NCI-H146 (cell line): ENCODE measurements around the gene FLT3.

Experiments used
- DNase-seq: peaks from one replicate; lab custom pipeline; 2025; lab: John Stamatoyannopoulos, UW

Gene FLT3

GRCh38 chr13:28001837-28002473 lies 98.4 kb downstream of the FLT3 start:
- DNase-seq = no peak

- DNase-seq = no peak
These were observed 99.3 kb downstream of the FLT3 start for GRCh38 chr13:28001049-28001448.

DNA sequence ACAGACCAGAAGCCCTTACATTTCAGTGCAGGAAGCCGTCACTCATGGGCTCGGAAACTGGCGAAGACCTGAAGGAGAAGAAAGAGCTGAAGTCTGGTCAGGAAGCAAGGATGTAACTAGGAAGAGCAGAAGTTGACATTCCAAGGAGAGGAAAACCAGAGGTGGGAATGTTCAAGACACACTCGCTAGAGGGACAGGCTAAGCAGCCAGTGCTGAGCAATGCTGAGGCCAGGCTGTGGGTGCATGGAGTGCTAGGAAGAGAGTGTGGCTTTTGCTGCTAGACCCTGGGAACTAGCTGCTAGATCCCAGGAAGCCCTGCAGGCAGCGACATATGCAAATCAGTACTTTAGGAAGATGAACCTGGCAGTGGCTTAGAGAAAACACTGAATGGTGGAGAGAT lies 99.8 kb downstream of the FLT3 start:
- DNase-seq = no peak

GRCh38 chr13:27997904-27998522 lies 102.4 kb downstream of the FLT3 start:
- peak; percentile 16 for DNase-seq

- DNase-seq = no peak
These were observed 108.5 kb downstream of the FLT3 start for GRCh38 chr13:27991881-27992280.

DNA sequence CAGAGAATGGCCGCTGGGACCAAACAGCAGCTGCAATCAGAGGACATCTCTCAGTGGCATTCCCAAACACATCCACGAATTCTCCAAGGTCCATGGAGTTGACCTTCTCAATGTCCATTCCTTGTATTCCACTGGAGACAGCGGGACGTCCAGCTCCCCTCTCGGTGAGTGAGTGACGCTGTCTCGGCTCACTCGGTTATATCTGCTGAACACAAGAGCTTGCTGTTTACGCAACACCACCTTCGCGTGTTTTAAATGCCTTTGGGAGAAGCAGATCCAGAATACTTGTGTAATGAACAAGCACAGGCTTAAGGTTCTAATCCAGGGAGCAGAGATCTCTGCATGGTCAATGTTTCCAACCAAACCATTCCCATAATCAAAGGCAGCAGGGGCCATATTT lies 111.9 kb downstream of the FLT3 start, which contains the start of gene URAD:
Gene URAD (minus strand): TSS at position 174 of the 400 bp plus-strand sequence. CDS start 56 bp downstream, at position 118.
- DNase-seq = no peak

- DNase-seq = no peak
These were observed 114.8 kb downstream of the FLT3 start for GRCh38 chr13:27985600-27985999.

DNA sequence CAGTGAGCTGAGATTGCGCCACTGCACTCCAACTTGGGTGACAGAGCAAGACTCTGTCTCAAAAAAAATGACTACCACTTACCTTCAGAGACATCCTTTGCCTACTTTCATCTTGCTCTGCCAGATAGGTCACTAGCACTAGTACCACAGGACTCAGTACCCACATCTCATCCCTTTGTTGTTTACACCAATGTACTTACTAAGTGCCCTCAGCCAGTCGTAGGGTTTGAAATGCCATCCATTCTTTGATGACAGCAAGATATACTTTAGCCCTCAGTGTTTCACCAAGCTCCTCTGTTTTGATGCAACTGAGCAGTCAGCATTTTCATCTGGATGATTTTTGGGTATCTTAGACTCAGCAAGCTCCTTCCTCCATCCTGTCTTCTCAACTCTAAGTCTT lies 118.0 kb downstream of the FLT3 start:
- DNase-seq = no peak

- no peak for DNase-seq
These were observed 119.2 kb downstream of the FLT3 start for GRCh38 chr13:27981006-27981708.

DNA sequence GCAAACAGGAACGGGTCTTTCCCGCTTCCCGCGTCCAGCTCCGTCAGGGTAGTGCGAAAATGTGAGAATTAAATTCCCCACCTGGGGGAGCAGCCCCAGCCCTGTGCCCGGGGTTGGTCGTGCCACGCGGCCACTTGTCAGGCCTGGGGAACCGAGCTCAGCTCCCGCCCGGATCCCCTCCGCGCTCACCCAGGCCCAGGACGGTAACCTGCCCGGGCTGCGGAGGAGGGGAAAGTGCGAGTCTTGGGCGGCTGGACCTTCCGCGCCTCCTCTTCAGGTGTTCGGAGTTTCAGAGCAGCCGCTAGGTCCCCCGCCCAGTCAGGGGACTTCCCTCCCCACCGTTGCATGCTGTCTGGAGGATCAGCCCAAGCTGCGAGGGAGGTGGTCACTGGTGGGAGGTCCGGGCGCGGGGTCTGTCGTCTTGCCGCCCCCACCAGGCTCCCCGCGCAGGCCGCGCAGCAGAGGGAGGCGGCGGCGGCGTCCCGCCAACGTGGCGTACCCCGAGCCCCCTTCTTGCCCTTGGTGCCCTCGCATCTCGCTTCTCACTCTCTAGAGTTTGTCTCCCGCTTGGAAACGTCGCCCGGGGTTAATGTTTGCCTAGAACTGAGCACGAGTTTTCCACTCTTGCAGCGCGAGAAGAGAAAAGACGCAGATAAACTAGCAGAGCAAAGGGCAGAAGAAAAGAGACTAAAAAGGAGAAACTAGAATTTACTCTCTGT lies 119.9 kb downstream of the FLT3 start:
- no peak for DNase-seq

DNA sequence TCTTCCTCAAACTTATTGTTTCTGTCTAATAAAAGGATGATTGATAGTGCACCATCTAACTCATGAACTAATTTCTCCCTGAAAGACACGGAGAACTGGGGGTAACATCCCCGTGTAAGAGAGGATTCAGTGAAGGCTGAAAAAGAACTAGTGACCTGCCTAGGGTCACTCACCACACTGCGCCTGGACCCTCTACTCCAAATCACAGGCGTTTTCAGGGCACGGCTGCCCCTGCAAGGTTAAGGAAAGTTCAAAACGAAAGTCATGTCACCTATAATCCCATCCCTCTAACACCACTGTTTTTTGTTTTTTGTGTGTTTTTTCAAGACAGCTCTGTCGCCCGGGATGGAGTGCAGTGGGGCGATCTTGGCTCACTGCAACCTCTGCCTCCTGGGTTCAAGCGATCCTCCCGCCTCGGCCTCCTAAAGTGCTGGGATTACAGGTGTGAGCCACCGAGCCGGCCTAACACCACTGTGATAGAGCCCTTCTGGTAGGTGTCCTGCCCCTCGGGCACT lies 120.6 kb downstream of the FLT3 start:
- DNase-seq = no peak

- no peak for DNase-seq
These were observed 121.3 kb downstream of the FLT3 start for GRCh38 chr13:27979001-27979643.

- no peak for DNase-seq
These were observed 121.9 kb downstream of the FLT3 start for GRCh38 chr13:27978301-27978968.

DNA sequence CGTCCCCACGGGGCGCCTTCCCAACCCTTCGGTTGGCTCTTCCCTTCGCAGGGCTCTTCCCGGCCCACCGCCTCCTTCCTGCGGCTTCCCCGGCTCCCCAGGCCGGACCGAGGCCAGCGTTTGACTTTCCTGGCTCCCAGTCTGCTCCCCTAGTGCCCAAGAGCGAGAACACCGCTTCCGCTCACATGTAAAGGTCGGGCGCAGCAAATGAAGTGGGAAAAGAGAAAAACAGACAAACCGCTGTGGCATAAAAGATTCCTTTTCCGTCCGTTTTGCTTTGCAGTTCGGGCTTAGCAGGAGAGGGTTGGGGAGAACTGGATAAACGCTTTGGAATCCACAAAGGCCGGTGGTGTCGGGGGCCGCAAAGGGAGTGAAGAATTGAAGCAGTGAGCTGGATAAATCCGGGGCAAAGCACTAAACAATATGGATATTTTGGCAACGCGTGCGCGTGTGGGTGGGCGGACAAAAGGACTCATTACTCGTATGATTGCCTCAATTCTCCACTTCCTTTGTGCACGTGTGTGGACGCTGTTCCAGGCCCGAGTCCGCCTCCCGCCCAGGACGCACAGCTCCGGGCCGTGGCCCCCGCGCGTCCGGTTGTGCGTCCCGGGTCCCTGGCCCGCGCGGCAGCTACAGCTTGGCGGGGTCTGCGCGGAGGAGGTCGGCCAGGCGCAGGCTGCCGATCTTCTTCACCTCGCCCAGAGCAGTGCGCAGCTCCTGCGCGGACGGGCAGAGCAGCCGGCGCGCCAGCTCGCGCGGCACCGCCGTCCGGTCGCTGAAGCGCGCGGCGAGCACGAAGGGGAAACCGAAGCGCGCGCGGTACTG lies 122.7 kb downstream of the FLT3 start:
- DNase-seq = no peak

- no peak for DNase-seq
These were observed 123.8 kb downstream of the FLT3 start for GRCh38 chr13:27976362-27977091.

DNA sequence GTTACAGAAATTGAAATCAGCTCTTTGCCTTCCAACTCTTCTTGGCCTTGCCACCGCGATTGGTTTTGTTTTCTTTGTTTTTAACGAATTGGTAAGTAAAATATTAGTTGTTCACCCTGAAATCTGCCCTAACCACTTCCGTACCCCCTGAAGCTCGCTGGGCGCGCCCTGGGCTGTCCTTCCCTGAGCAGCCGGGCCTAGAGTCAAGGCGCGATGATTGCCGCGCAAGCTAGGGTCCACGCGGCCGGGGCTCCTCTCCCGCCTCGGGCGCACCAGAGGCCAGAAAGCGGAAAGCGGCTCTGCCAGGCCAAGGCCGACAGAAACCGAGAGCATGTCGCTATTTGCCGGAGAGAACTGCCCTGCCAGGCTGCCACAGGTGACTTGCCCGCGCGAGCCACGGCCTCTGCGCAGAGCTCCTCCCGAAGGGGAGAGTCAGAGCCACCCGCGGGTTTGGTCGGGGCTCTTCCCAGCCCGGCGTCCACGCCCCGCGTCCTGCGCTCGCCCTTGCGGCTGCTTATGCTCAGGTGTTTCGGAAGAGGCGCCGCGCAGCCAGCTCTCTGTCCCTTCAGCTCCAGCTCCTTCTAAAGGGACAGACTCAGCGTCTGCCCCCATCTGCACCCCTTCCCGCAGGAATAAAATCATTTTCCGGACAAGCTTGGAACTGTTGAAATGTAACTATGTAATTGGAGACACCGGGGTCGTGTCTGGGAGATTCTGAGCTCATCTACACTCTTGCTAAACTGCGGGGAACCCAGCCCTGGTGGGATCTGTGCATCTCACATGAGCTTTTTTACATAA lies 124.6 kb downstream of the FLT3 start:
- DNase-seq = no peak

- DNase-seq = no peak
These were observed 126.3 kb downstream of the FLT3 start for GRCh38 chr13:27973961-27974662.

DNA sequence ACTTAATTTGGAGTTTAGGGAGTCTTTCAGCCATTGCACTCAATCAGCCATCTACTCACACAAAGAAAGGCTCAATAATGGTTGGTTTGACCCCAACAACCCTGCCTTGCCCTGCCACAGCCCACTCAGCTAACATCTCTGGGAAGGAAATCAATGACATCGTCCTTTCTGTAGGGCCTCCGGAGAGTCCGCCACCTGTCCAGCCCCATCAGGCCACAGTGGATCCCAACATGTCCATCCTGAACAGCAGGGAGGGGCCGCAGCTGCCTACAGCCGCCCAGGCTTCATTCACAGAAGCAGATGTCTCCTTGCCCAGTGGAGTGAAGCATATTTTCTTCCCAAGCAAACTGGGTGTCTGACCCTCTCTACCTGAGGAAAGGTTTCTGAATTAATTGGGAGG lies 127.1 kb downstream of the FLT3 start:
- no peak for DNase-seq
